Fibroblast of lung (primary cell): ENCODE measurements around the gene THAP2.

Experiments
- CTCF ChIP-seq, 2 donors: IDR thresholded peaks in 1 of 2; conservative IDR thresholded peaks in 1 of 2; 1 replicate in 1 of 2; 2 replicates in 1 of 2; pipeline ENCODE4 v1.5.1; 2011 to 2012; ENCODE audit warnings: low read length in 2 of 2, control low read depth in 1 of 2, inconsistent platforms in 1 of 2, low read depth in 1 of 2, mild to moderate bottlenecking in 1 of 2
- EZH2 ChIP-seq: IDR thresholded peaks from 2 replicates; pipeline ENCODE4 v1.5.1; 2012; ENCODE audit warnings: low read length, control low read depth, mild to moderate bottlenecking; ENCODE audit errors: missing control alignments

DNA sequence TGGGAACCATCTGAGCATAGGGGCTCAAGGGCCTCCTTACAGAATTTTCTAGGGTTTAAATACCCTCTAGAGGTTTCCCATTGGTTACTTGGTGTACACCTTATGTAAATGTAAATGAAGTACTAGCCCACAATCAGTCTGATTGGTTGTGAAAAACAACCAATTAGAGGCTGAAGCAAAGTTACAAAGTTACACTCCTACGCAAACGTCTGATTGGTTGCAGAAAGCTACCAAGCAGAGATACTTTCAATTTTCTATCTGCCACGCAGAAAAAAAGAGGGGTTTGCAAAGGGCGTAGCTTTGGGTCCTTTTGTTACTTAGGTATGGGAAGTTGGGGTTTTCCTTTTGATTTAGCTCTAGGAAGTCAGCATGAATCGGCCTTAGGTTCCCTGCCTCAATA lies 20.0 kb downstream of the THAP2 start:
- TF ChIP-seq CTCF (conservative IDR thresholded peaks at IDR 0.05 in 1 of 2, IDR thresholded peaks at IDR 0.05 in 1 of 2; ENCODE audit: low read depth in 1 of 2, low read length in 2 of 2) (no peak), EZH2 (no peak)
